OCI-LY1 (cell line): ENCODE measurements around the gene AIFM2.

Source experiments
- H2AFZ ChIP-seq: fragments of 200-600 bp; sonication (generic), shearing (Covaris generic); 2 replicates; pipeline ENCODE4 v1.6.0; 2014; ENCODE audit warnings: antibody characterized with exemption, mild to moderate bottlenecking, low read length
- H3F3A ChIP-seq: fragments of 200-600 bp; sonication (generic), shearing (Covaris generic); 2 replicates; pipeline ENCODE4 v1.6.0; 2014; ENCODE audit warnings: mild to moderate bottlenecking, antibody characterized with exemption, low read length, moderate library complexity; ENCODE audit not compliant: insufficient read depth
- H3K27ac ChIP-seq: fragments of 200-600 bp; sonication (generic); 2 replicates; pipeline ENCODE4 v1.5.1; 2014; ENCODE audit warnings: low read length, mixed run types, mild to moderate bottlenecking, low read depth; ENCODE audit not compliant: poor library complexity, severe bottlenecking
- H3K27me3 ChIP-seq: fragments of 200-600 bp; sonication (generic); 2 replicates; pipeline ENCODE4 v1.6.0; 2014; ENCODE audit warnings: antibody characterized with exemption, mild to moderate bottlenecking, low read length, moderate library complexity; ENCODE audit not compliant: insufficient read depth
- H3K36me3 ChIP-seq: fragments of 200-600 bp; sonication (generic); 2 replicates; pipeline ENCODE4 v1.6.1; 2014; ENCODE audit warnings: mild to moderate bottlenecking, antibody characterized with exemption, low read length, moderate library complexity, mixed read lengths; ENCODE audit not compliant: insufficient read depth
- H3K4me1 ChIP-seq: fragments of 200-600 bp; sonication (generic); 2 replicates; pipeline ENCODE4 v1.5.1; 2014; ENCODE audit warnings: mild to moderate bottlenecking, low read length, moderate library complexity; ENCODE audit not compliant: insufficient read depth, severe bottlenecking
- H3K4me2 ChIP-seq: fragments of 200-600 bp; sonication (generic), shearing (Covaris generic); 2 replicates; pipeline ENCODE4 v1.6.1; 2014; ENCODE audit warnings: low read length
- H3K4me3 ChIP-seq: fragments of 200-600 bp; sonication (generic); 2 replicates; pipeline ENCODE4 v1.5.1; 2014; ENCODE audit warnings: low read length, low read depth, mild to moderate bottlenecking, mixed read lengths; ENCODE audit not compliant: poor library complexity, severe bottlenecking
- H3K79me2 ChIP-seq: fragments of 200-600 bp; shearing (Covaris generic); 2 replicates; pipeline ENCODE4 v1.6.1; 2016; ENCODE audit warnings: mixed run types, low read length, mixed read lengths; ENCODE audit not compliant: insufficient read depth
- H3K9ac ChIP-seq: fragments of 200-600 bp; sonication (generic), shearing (Covaris generic); 2 replicates; pipeline ENCODE4 v1.6.1; 2014; ENCODE audit warnings: mild to moderate bottlenecking, low read length, mixed read lengths
- H3K9me2 ChIP-seq: fragments of 200-600 bp; sonication (generic), shearing (Covaris generic); 2 replicates; pipeline ENCODE4 v1.6.1; 2014; ENCODE audit warnings: low read depth, mild to moderate bottlenecking, low read length, mixed read lengths
- H3K9me3 ChIP-seq: fragments of 200-600 bp; shearing (Covaris generic); 2 replicates; pipeline ENCODE4 v1.6.1; 2014; ENCODE audit warnings: low read length, mixed read lengths
- H4K20me1 ChIP-seq: fragments of 200-600 bp; sonication (generic), shearing (Covaris generic); 2 replicates; pipeline ENCODE4 v1.6.0; 2016; ENCODE audit warnings: mild to moderate bottlenecking, low read length; ENCODE audit not compliant: insufficient read depth
- CTCF ChIP-seq: fragments of 200-600 bp; sonication (generic), shearing (Covaris generic); IDR thresholded peaks from 2 replicates; pipeline ENCODE4 v1.5.1; 2017; ENCODE audit warnings: mild to moderate bottlenecking, antibody characterized with exemption, low read length, moderate library complexity, mixed read lengths
- EZH2 ChIP-seq: fragments of 200-600 bp; sonication (generic), shearing (Covaris generic); IDR thresholded peaks from 2 replicates; pipeline ENCODE4 v1.8.0; 2017; ENCODE audit warnings: borderline replicate concordance, mixed run types, mild to moderate bottlenecking, antibody characterized with exemption, low read length, moderate library complexity, mixed read lengths

The AIFM2 gene

GRCh38 chr10:70169649-70170364 is 37.2 kb upstream of the AIFM2 start:
- H4K20me1 ChIP-seq, result no peaks in the 10 kb centered on the region
- no peaks in the 10 kb centered on the region for H3K27me3 ChIP-seq
- peaks cover 51% of the 10 kb centered on the region for H3K79me2 ChIP-seq
- peaks cover 28% of the 10 kb centered on the region for H3K36me3 ChIP-seq
- H3K4me2 ChIP-seq, result peak overlapping the region; percentile 69
- H3K9ac ChIP-seq, result peak overlapping the region; percentile 82
- no peaks in the 10 kb centered on the region for H3F3A ChIP-seq
- H3K4me1 ChIP-seq, result peaks cover 41% of the 10 kb centered on the region
- H3K4me3 ChIP-seq, result peak overlapping the region; percentile 87
- no peak overlapping the region for H2AFZ ChIP-seq
- no peak overlapping the region for H3K27ac ChIP-seq
- H3K9me3 ChIP-seq, result no peaks in the 10 kb centered on the region
- H3K9me2 ChIP-seq, result no peaks in the 10 kb centered on the region
- TF ChIP-seq EZH2 (no peak), CTCF (no peak)

- Histone ChIP-seq H3K9me2 (no peaks in the 10 kb centered on the region), H3K27me3 (no peaks in the 10 kb centered on the region), H3K36me3 (peaks cover 35% of the 10 kb centered on the region), H3K9ac (peak overlapping the region; percentile 82), H3K9me3 (no peaks in the 10 kb centered on the region), H3F3A (no peaks in the 10 kb centered on the region), H3K27ac (no peak overlapping the region), H2AFZ (no peak overlapping the region), H3K4me3 (peak overlapping the region; percentile 87), H3K79me2 (peaks cover 59% of the 10 kb centered on the region), H3K4me1 (peaks cover 33% of the 10 kb centered on the region), H4K20me1 (no peaks in the 10 kb centered on the region), H3K4me2 (peak overlapping the region; percentile 69)
- TF ChIP-seq CTCF (no peak), EZH2 (no peak)
Measured at GRCh38 chr10:70169011-70169410, 36.4 kb upstream of the AIFM2 start.

GRCh38 chr10:70167246-70167645 is 34.6 kb upstream of the AIFM2 start:
- H3K9me2 ChIP-seq, result no peaks in the 10 kb centered on the region
- no peaks in the 10 kb centered on the region for H3F3A ChIP-seq
- no peak overlapping the region for H3K9ac ChIP-seq
- H3K4me1 ChIP-seq, result peaks cover 36% of the 10 kb centered on the region
- H3K27me3 ChIP-seq, result no peaks in the 10 kb centered on the region
- no peaks in the 10 kb centered on the region for H3K9me3 ChIP-seq
- no peak overlapping the region for H3K4me3 ChIP-seq
- no peak overlapping the region for H2AFZ ChIP-seq
- peaks cover 76% of the 10 kb centered on the region for H3K79me2 ChIP-seq
- H4K20me1 ChIP-seq, result no peaks in the 10 kb centered on the region
- H3K4me2 ChIP-seq, result no peak overlapping the region
- no peak overlapping the region for H3K27ac ChIP-seq
- TF ChIP-seq EZH2 (no peak), CTCF (no peak)
- peaks cover 43% of the 10 kb centered on the region for H3K36me3 ChIP-seq
